Smooth muscle cell of trachea (primary cell): Measurements from ENCODE around the gene IMPG2. TPM values are rescaled to one million over a fixed set of nuclear protein-coding genes. Genes with fewer than 3 reads are reported as not detected.

Experiments
- total RNA-seq: library from RNA; depleted of rRNA; stranded (reverse); fragments of >200 nt; gene quantifications from 2 replicates; pipeline ENCODE4 v1.2.1, GENCODE V29; 2014

Gene IMPG2
- 0.29 and 0.33 TPM in 2 replicates for total RNA-seq

DNA sequence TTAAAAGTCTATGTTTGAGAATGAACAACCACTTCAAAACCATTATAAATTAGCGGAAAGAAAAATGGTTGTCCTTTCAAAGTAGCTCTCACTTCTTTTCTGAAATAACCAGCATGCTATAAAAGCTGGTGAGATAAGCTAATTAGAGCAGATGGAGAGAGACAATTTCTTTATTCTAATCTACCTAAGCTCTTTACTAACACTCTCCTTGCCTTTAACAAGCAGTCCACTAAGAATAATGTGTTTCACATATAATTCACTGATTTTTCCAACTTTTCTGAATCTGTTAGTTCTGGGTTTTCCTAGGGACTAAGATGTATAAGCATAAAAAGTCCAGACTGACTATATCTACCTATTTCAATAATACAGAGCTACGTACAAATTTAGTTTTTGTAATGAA is at the start of gene IMPG2:
IMPG2 (minus strand) TSS at position 101 of the 400 bp plus-strand sequence. CDS start 203 bp downstream, outside the sequence.

Other genes with a start within 250 kb of the IMPG2 start
- gene SENP7, start 192.6 kb upstream of the IMPG2 start, total RNA-seq = 10.3 and 16.4 TPM in 2 replicates
- gene TRMT10C, start 241.3 kb upstream of the IMPG2 start, total RNA-seq = 21.3 and 34.8 TPM in 2 replicates